ENCODE results near the gene ORC5. TPM values are rescaled to one million over a fixed set of nuclear protein-coding genes. Genes with fewer than 3 reads are reported as not detected.

Gene ORC5
- 25.4 and 34.1 TPM in 2 replicates for total RNA-seq (2022)
- percentile 84 among the genes with signal in this experiment for Bru-seq, nascent RNA
- percentile 68 among the genes with signal in this experiment for BruChase-seq, experiment 1, labeled RNA remaining after a 6-hour chase
- percentile 75 among the genes with signal in this experiment for BruChase-seq, experiment 2, labeled RNA remaining after a 2-hour chase
- long read RNA-seq, transcript ORC5-201 (14 exons, 1,958 nt), result major isoform, 75 of 84 reads
- long read RNA-seq, partial matches to known transcripts, result 0 of 84 reads
- long read RNA-seq, other reads (novel, unspliced or antisense), result 7 of 84 reads

DNA sequence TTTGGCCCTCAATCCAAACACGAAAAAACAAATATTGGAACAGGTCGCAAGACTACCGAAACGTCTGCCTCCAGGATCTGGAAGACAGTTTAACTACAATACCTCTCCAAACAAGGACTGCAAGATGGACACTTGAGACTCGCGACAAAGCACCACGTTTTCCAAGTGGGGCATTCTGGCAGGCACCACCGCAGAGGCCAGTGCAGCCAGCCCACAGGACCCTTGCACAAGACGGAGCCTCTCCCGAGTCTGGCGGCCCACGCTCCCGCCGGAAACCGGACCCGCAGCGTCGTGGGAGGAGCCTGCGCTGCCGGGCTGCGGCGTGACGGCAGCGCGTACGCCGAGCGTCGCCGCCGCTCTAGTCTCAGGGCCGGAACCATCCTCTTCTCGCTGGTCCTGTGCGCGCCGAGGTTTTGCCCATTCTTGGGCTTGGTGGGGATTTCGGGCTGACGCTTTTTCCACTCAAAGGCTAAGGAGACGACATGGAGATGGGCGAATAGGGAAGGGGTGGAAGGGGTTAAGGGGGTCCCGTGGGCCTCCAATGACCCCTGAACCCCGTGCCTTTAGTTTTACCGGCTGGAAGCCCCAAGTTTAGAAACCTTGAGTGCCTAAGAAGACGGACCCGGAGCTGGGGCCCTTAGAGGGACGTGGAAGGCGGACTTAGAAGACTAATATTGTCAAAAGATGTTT is at the start of gene ORC5:
TSS of gene ORC5 (minus strand) at position 283 of the 690 bp plus-strand sequence. CDS start at position 174, 109 bp downstream.
- BruUV-seq (replicated peaks), result no TSS peak
- Mint-ChIP-seq H3K27ac (ENCODE audit: low read depth, unreplicated experiment) (peak within 1 kb of the TSS; percentile 78), H3K27me3 (ENCODE audit: insufficient read depth, unreplicated experiment) (peaks cover 8% of the 10 kb centered on the region), H3K36me3 (ENCODE audit: insufficient read depth, unreplicated experiment) (peaks cover 3% of the 10 kb centered on the region), H3K4me1 (ENCODE audit: insufficient read depth, unreplicated experiment) (peaks cover 24% of the 10 kb centered on the region), H3K9me3 (ENCODE audit: unreplicated experiment) (no peaks in the 10 kb centered on the region), H3K4me3 (ENCODE audit: unreplicated experiment) (peak within 1 kb of the TSS; percentile 88)
- ChIA-PET CTCF (interaction anchor here (0.6 to 3.1 kb wide), 3 partner anchors 17 to 852 kb away, joined by 6 to 16 read pairs (median 7); no protein-coding TSS in a partner anchor), POLR2A (interaction anchor here (0.6 to 1.8 kb wide), 15 partner anchors 9 to 902 kb away, joined by 3 to 6 read pairs (median 4); no protein-coding TSS in a partner anchor)
- DNase-seq (ENCODE audit: unreplicated experiment), result peak; percentile 82
- intact Hi-C loops (cut with micrococcal nuclease), result no loop called here
- TF ChIP-seq, protein P1, sequence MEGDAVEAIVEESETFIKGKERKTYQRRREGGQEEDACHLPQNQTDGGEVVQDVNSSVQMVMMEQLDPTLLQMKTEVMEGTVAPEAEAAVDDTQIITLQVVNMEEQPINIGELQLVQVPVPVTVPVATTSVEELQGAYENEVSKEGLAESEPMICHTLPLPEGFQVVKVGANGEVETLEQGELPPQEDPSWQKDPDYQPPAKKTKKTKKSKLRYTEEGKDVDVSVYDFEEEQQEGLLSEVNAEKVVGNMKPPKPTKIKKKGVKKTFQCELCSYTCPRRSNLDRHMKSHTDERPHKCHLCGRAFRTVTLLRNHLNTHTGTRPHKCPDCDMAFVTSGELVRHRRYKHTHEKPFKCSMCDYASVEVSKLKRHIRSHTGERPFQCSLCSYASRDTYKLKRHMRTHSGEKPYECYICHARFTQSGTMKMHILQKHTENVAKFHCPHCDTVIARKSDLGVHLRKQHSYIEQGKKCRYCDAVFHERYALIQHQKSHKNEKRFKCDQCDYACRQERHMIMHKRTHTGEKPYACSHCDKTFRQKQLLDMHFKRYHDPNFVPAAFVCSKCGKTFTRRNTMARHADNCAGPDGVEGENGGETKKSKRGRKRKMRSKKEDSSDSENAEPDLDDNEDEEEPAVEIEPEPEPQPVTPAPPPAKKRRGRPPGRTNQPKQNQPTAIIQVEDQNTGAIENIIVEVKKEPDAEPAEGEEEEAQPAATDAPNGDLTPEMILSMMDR (IDR thresholded peaks at IDR 0.05; ENCODE audit: unreplicated experiment), result no peak

DNA sequence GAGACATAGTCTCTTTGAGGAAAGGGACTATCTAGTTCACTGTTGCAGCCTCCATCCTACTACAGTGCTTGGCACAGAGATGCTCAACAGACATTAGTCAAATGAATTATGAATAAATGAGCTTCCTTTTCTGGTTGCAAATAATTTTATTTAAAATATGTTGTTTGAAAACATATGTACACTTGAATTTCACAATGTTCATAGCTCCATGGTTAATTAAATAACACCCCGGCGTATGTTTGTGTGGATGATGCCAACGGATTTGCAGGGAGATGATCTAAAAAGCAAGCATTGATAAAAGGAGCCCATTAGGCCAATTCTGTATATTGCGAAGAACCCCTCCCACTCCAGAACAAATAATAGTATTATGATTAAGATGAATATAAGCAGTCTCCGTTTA is 47.8 kb upstream of the ORC5 start:
- intact Hi-C loops (cut with micrococcal nuclease), result no loop called here
- POLR2A ChIA-PET, result interaction anchor here (0.5 kb wide), 1 partner anchor 612 kb away, joined by 3 read pairs; no protein-coding TSS in a partner anchor
- H3K9me3 Mint-ChIP-seq (ENCODE audit: unreplicated experiment), result no peaks in the 10 kb centered on the region
- H3K4me1 Mint-ChIP-seq (ENCODE audit: insufficient read depth, unreplicated experiment), result no peaks in the 10 kb centered on the region
- TF ChIP-seq, protein P1 (IDR thresholded peaks at IDR 0.05; ENCODE audit: unreplicated experiment), result no peak
- no peak overlapping the region for H3K27ac Mint-ChIP-seq (ENCODE audit: low read depth, unreplicated experiment)
- H3K36me3 Mint-ChIP-seq (ENCODE audit: insufficient read depth, unreplicated experiment), result peaks cover 7% of the 10 kb centered on the region
- no TSS peak for BruUV-seq (replicated peaks)
- CTCF ChIA-PET, result interaction anchor here (0.6 to 2.4 kb wide), 10 partner anchors 12 to 593 kb away, joined by 3 to 14 read pairs (median 3); no protein-coding TSS in a partner anchor
- H3K27me3 Mint-ChIP-seq (ENCODE audit: insufficient read depth, unreplicated experiment), result peaks cover 47% of the 10 kb centered on the region
- DNase-seq (ENCODE audit: unreplicated experiment), result no peak
- H3K4me3 Mint-ChIP-seq (ENCODE audit: unreplicated experiment), result no peak overlapping the region

DNA sequence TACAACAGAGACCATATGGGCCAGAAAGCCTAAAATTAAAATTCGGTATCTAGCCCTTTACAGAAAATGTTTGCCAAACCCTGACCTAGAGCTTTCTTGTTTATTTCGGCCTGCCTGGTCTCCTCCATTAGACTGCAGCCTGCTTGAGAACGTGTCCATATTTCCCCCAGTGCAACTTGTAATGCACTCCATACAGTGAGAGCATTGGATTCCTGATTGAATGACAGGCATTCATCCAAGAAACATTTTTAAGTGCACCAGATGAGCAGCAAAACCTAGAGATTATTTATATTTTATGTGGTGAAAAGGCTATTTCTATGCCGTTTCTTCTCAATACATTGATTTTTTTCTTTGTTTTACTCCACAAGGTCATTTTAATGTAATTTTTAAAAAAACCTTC is 47.4 kb upstream of the ORC5 start:
- peaks cover 7% of the 10 kb centered on the region for H3K36me3 Mint-ChIP-seq (ENCODE audit: insufficient read depth, unreplicated experiment)

More for the DNA sequence above, 47.4 kb upstream of the ORC5 start:
- no peak for DNase-seq (ENCODE audit: unreplicated experiment)
- ChIA-PET CTCF (interaction anchor here (0.6 to 2.4 kb wide), 8 partner anchors 12 to 165 kb away, joined by 3 to 14 read pairs (median 3); no protein-coding TSS in a partner anchor), POLR2A (interaction anchor here (0.5 kb wide), 1 partner anchor 612 kb away, joined by 3 read pairs; no protein-coding TSS in a partner anchor)
- TF ChIP-seq, protein P1 (IDR thresholded peaks at IDR 0.05; ENCODE audit: unreplicated experiment), result no peak
- Mint-ChIP-seq H3K4me3 (ENCODE audit: unreplicated experiment) (no peak overlapping the region), H3K9me3 (ENCODE audit: unreplicated experiment) (no peaks in the 10 kb centered on the region), H3K4me1 (ENCODE audit: insufficient read depth, unreplicated experiment) (no peaks in the 10 kb centered on the region), H3K27me3 (ENCODE audit: insufficient read depth, unreplicated experiment) (peaks cover 47% of the 10 kb centered on the region), H3K27ac (ENCODE audit: low read depth, unreplicated experiment) (no peak overlapping the region)
- intact Hi-C loops (cut with micrococcal nuclease), result no loop called here
- BruUV-seq (replicated peaks), result no TSS peak
